ENCODE results near the gene COL5A2. TPM values are rescaled to one million over a fixed set of nuclear protein-coding genes. Genes with fewer than 3 reads are reported as not detected.

The COL5A2 gene
- polyA plus RNA-seq, 3 donors from 2014 or later = 0.04 TPM; not detected in 2

DNA sequence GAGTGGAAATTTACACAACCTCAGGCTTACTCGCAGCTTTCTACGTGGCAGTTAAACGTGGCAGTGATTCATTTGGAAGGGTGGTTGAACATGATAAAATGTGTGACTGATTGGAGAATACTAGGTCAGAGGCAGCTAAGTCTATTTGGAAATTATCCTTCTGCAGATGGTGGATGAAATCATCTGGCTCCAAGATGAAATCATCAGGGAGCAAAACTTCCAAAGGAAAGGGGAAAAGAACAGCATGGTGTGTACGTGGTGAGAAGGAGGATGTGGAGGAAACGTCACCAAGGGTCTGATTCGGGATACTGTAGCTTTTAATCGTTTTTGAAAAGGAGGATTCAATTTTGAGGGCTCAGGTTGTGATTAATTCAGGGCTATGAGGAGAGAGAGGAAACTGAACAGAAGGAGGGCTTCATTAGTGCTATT is 157.5 kb downstream of the COL5A2 start:
- no peak overlapping the region for H3K4me3 Mint-ChIP-seq
- DNase-seq = no peak
- peaks cover 0 to 1% (median 0%) of the 10 kb centered on the region in 3 donors for H3K27me3 Mint-ChIP-seq (ENCODE audit: low read depth in 3 of 3)
- H3K27ac Mint-ChIP-seq = no peak overlapping the region
- peaks cover 0 to 4% (median 0%) of the 10 kb centered on the region in 3 donors for H3K36me3 Mint-ChIP-seq
- no peaks in the 10 kb centered on the region for H3K4me1 Mint-ChIP-seq
- H3K9me3 Mint-ChIP-seq = peaks cover 8 to 35% (median 20%) of the 10 kb centered on the region in 6 donors

DNA sequence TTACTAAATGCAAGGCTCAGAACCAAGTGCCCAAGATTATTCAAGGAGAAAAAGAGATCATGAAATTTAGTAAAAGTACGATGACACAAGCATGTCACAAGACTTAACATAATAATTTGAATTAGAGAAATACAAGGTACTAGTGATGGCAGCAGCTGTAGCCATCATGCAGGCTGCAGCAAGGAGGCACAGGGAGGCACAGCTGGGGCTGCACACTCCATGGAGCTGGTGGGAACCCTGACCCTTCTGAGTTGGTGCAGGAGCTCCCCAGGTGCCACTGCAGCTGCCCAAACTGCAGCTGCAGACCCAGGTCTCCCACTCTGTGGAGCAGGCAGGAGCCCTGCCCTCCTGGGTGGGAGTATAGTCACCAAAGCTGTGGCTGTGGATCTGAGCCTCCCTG is 159.4 kb downstream of the COL5A2 start:
- H3K4me1 Mint-ChIP-seq = no peaks in the 10 kb centered on the region

DNA sequence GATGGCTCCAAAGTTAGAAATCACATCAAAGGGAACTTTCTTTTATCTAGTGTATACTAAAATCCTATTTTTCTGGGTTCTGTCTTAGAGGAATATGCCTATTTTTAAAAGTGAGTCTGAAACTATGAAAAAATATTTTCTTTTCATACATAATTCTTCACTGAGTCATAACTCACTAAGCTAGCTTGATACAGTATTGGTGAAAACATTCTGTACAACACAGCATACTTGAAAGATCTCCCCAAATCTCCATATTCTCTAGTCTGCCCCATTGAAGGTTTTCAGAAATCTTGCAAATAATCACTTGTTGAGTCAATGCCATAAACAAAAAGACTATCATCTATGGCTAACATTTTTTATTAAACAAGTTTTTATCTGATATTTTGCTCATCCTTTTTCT is 160.9 kb downstream of the COL5A2 start:
- Mint-ChIP-seq H3K36me3 (peaks cover 0 to 4% (median 0%) of the 10 kb centered on the region in 3 donors), H3K9me3 (peaks cover 8 to 25% (median 22%) of the 10 kb centered on the region in 6 donors)

More for the DNA sequence above, 159.4 kb downstream of the COL5A2 start:
- DNase-seq = no peak
- Mint-ChIP-seq H3K27ac (no peak overlapping the region), H3K4me3 (no peak overlapping the region), H3K27me3 (ENCODE audit: low read depth in 3 of 3) (peaks cover 0 to 1% (median 0%) of the 10 kb centered on the region in 3 donors), H3K36me3 (peaks cover 0 to 4% (median 0%) of the 10 kb centered on the region in 3 donors), H3K9me3 (peaks cover 10 to 31% (median 22%) of the 10 kb centered on the region in 6 donors)

DNA sequence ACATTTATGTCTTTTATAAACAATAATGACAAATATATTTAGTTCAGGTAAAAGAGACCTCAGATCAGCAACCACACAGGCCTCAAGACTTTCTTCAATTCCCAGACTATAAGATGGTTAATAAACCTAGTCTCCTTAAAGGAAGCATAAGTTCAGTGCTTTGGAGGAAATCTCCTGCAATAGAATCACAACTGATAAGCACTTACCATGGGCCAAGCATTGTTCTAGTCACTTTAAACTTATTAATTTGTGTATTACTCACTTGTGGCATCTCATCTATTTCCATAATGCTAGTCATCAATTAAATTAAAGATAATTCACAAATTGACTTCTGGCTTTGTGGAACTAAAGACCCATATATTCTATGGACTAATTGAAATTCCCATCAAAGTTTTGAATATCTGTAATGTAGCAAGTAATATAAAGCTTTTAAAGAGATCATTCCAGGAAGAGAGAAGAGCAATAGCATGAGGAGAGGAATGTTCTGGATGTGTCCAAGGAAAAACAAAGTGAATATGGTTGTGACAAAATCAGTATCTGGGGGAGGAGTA is 163.2 kb downstream of the COL5A2 start:
- peaks cover 8 to 23% (median 12%) of the 10 kb centered on the region in 6 donors for H3K9me3 Mint-ChIP-seq
- DNase-seq = no peak
- no peak overlapping the region for H3K4me3 Mint-ChIP-seq
- H3K36me3 Mint-ChIP-seq = no peaks in the 10 kb centered on the region
- H3K27me3 Mint-ChIP-seq (ENCODE audit: low read depth in 3 of 3) = peaks cover 0 to 1% (median 0%) of the 10 kb centered on the region in 3 donors
- no peak overlapping the region for H3K27ac Mint-ChIP-seq
- H3K4me1 Mint-ChIP-seq = no peaks in the 10 kb centered on the region

More for the DNA sequence above, 160.9 kb downstream of the COL5A2 start:
- Mint-ChIP-seq H3K4me1 (no peaks in the 10 kb centered on the region), H3K27me3 (ENCODE audit: low read depth in 3 of 3) (peaks cover 0 to 1% (median 0%) of the 10 kb centered on the region in 3 donors), H3K4me3 (no peak overlapping the region), H3K27ac (no peak overlapping the region)
- DNase-seq = no peak

DNA sequence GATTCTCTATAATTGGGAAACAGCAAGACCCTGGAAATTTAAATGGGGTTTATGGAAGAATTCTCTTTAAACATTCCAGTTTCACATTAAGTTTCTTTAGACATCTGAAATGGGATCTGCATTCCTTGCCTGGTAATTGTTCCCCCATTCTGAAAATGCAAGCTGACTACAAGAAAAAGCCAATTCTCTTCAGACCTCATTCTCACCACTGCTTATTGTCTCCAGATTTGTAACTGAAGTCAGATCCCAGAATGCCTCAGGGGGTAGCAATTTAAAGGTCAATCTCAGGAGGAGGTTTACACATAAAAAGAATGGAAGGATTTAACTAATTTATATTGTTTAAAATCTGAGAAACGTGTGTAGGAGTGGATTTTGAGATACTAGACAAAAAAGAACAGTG is 164.2 kb downstream of the COL5A2 start:
- Mint-ChIP-seq H3K27me3 (ENCODE audit: low read depth in 3 of 3) (no peaks in the 10 kb centered on the region), H3K27ac (no peak overlapping the region), H3K9me3 (peaks cover 6 to 23% (median 12%) of the 10 kb centered on the region in 6 donors), H3K36me3 (no peaks in the 10 kb centered on the region), H3K4me1 (no peaks in the 10 kb centered on the region), H3K4me3 (no peak overlapping the region)
- DNase-seq = no peak

DNA sequence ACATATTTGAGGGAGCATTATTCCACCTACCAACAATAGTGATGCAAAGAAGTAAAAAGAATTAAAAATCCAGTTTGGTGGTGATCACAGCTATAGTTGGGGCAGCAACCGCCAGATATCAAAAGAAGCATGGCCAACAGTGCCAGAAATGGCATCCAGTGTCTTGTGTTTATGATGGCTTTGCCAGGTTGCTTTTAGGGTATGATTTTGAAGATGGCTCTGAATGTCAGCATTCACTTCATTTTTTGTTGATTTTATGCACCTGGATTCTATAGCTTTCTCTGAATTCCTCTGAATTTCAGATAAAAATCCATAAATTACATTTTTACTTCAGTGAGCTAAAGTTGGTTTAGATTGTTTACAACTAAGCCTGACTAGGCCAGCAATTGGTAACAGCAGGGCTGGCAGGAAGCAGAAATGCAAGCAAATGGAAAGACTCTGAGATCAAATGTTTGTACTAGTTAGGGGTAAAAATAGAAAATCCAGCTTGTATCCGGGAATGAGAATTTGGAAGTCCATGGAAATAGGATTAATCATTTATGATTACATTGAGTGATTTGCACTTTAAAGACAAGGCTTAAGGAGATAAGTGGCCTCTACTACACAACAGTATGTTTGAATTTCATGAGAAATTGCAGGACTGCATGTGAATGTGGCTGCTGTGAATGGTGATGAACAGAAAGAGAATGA is 165.0 kb downstream of the COL5A2 start:
- H3K27ac Mint-ChIP-seq = no peak overlapping the region
- H3K9me3 Mint-ChIP-seq = peaks cover under 1 to 18% (median 8%) of the 10 kb centered on the region in 6 donors
- no peak for DNase-seq
- no peak overlapping the region for H3K4me3 Mint-ChIP-seq
- no peaks in the 10 kb centered on the region for H3K27me3 Mint-ChIP-seq (ENCODE audit: low read depth in 3 of 3)
- H3K36me3 Mint-ChIP-seq = no peaks in the 10 kb centered on the region
- H3K4me1 Mint-ChIP-seq = no peaks in the 10 kb centered on the region

DNA sequence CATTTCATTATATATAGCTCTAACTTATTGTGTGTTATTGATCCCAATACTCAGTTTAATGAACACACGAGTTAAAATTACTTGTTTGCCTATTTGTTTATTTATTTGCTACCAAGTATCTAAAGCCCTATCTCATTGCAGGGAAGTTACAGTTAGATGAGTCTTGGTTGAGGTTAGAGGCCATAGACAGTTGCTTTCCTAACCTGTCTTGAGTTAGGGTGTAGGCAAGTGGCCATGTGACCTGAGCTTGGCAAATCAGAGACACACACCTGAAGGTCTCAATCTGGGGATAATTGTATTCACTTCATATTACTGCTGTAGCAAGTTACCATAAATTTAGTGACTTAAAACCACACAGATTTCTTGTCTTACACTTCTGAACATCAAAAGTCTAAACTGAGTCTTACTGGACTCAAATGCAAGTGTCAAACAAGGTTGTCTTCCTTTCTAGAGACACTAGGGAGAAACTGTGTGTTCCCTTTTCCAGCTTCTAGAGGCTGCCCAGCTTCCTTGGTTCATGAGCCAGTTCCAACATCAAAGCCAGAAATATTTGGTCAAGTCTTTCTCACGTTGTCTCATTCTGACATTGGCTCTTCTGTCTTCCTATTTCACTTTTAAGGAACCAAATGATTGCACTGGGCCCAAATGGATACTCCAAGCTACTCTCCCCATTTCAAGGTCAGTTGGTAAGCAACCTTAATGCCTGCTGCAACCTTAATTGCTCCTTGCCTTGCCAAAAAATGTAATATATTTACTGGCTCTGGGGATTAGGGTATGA is 165.7 kb downstream of the COL5A2 start:
- Mint-ChIP-seq H3K4me1 (no peaks in the 10 kb centered on the region), H3K27me3 (ENCODE audit: low read depth in 3 of 3) (no peaks in the 10 kb centered on the region), H3K27ac (no peak overlapping the region), H3K9me3 (peaks cover 0 to 12% (median 7%) of the 10 kb centered on the region in 6 donors), H3K4me3 (no peak overlapping the region), H3K36me3 (no peaks in the 10 kb centered on the region)
- DNase-seq = no peak

DNA sequence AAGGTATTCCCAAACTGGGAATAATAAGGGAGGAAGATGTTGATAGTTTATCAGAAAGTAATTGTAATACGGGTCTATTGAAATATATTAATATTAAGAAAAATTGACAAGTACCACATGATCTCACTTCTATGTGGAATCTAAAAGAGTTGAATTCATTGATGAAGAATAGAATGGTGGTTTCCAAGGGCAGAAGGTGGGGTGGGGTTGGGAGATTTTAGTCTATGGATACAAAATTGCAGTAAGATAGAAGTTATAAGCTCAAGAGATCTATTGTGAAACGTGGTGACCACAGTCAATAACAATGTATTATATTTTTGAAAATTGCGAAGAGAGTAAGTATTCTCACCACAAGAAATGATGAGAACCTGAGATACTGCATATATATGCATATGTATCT is 166.5 kb downstream of the COL5A2 start:
- no peaks in the 10 kb centered on the region for H3K27me3 Mint-ChIP-seq (ENCODE audit: low read depth in 3 of 3)
- no peak for DNase-seq
- H3K27ac Mint-ChIP-seq = no peak overlapping the region
- no peak overlapping the region for H3K4me3 Mint-ChIP-seq
- H3K4me1 Mint-ChIP-seq = no peaks in the 10 kb centered on the region
- peaks cover 0 to 17% (median 8%) of the 10 kb centered on the region in 6 donors for H3K9me3 Mint-ChIP-seq
- no peaks in the 10 kb centered on the region for H3K36me3 Mint-ChIP-seq

DNA sequence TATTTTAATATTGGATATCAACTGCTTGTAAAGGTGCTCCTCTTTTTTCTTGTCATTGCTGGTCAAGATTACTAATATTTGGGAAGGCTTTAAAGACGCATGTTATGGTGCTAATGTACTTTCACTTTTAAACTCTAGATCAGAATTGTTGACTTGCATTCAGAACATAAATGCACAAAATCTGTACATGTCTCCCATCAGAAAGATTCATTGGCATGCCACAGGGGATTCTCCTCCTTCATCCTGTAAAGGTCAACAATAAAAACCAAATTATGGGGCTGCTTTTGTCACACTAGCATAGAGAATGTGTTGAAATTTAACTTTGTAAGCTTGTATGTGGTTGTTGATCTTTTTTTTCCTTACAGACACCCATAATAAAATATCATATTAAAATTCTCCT is 167.2 kb downstream of the COL5A2 start:
- no peak overlapping the region for H3K4me3 Mint-ChIP-seq

DNA sequence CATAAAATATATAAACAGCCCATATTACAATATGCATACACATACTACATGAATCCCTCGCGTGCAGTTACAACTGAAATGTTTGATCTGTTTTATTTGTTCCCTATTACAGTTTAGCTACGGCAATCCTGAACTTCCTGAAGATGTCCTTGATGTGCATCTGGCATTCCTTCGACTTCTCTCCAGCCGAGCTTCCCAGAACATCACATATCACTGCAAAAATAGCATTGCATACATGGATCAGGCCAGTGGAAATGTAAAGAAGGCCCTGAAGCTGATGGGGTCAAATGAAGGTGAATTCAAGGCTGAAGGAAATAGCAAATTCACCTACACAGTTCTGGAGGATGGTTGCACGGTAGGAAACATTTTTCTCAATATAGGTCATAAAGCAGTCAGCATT is 169.0 kb downstream of the COL5A2 start:
- Mint-ChIP-seq H3K4me1 (no peaks in the 10 kb centered on the region), H3K27me3 (ENCODE audit: low read depth in 3 of 3) (peaks cover 0 to 2% (median 0%) of the 10 kb centered on the region in 3 donors), H3K9me3 (peaks cover 0 to 17% (median 6%) of the 10 kb centered on the region in 6 donors), H3K4me3 (no peak overlapping the region), H3K27ac (no peak overlapping the region), H3K36me3 (no peaks in the 10 kb centered on the region)
- DNase-seq = no peak

More for the DNA sequence above, 167.2 kb downstream of the COL5A2 start:
- Mint-ChIP-seq H3K9me3 (peaks cover 0 to 18% (median 9%) of the 10 kb centered on the region in 6 donors), H3K27ac (no peak overlapping the region), H3K36me3 (no peaks in the 10 kb centered on the region), H3K4me1 (no peaks in the 10 kb centered on the region), H3K27me3 (ENCODE audit: low read depth in 3 of 3) (peaks cover 0 to 2% (median 0%) of the 10 kb centered on the region in 3 donors)
- DNase-seq = no peak

DNA sequence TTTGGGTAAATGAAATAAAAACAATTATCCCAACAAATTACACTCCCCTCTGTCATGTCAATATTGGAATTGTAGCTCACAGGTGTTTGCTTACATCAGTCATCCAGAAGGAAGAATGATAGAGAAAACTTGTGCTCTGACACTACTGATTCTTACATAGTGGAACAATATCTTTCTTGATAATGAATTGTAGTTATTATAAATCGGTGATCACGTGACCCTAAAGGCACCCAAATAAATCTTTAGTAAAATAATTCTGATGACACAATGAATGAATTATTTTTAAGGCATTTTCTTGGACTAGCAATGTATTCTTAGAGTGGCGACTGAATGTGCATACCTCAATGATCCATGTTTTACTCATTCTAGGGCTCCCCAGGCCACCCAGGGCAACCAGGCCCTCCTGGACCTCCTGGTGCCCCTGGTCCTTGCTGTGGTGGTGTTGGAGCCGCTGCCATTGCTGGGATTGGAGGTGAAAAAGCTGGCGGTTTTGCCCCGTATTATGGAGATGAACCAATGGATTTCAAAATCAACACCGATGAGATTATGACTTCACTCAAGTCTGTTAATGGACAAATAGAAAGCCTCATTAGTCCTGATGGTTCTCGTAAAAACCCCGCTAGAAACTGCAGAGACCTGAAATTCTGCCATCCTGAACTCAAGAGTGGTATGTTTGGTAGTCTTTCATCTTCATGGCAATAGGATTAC is 170.9 kb downstream of the COL5A2 start:
- peaks cover 0 to 15% (median 6%) of the 10 kb centered on the region in 6 donors for H3K9me3 Mint-ChIP-seq
- H3K27ac Mint-ChIP-seq = no peak overlapping the region
- no peaks in the 10 kb centered on the region for H3K36me3 Mint-ChIP-seq
- no peak for DNase-seq
- H3K4me3 Mint-ChIP-seq = no peak overlapping the region
- H3K27me3 Mint-ChIP-seq (ENCODE audit: low read depth in 3 of 3) = peaks cover 0 to 2% (median 2%) of the 10 kb centered on the region in 3 donors
- H3K4me1 Mint-ChIP-seq = no peaks in the 10 kb centered on the region

DNA sequence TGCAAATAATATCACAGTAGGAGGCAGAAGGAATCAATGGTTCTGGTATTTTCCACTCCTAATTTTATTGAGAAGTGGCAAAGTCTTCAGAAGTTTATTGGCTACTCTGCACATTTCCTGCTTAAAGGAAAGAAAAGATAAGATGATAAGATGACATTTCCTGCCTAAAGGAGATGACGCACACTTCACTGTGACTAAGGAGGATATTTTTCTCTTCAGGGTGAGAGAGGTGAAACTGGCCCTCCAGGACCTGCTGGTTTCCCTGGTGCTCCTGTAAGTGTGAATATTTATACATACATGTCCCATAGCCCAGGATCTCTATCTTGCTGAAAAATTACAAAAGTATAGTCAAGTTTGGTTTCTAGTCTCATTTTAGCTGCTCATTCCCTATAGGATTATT is 177.5 kb downstream of the COL5A2 start:
- no peak overlapping the region for H3K27ac Mint-ChIP-seq

DNA sequence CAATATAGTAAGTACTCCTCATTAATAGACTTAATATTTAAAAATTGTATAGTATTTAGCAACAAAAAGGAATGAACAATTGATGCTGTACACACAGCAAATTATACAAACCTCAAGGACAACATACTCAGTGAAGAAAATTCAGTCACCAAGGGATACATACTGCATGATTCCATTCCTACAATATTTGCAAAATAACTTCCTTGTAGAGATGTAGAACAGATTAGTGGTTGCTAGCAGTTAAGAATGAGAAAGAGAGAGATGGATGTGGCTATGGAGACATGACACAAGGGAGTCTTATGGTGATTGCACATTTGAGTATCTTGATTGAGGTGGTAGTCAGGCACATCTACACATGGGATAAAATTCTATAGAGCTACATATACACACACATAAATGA is 179.3 kb downstream of the COL5A2 start:
- no peak for DNase-seq
- peaks cover 0 to under 1% (median 0%) of the 10 kb centered on the region in 3 donors for H3K27me3 Mint-ChIP-seq (ENCODE audit: low read depth in 3 of 3)
- H3K27ac Mint-ChIP-seq = no peak overlapping the region
- H3K36me3 Mint-ChIP-seq = no peaks in the 10 kb centered on the region
- peaks cover 0 to 8% (median 2%) of the 10 kb centered on the region in 6 donors for H3K9me3 Mint-ChIP-seq
- H3K4me1 Mint-ChIP-seq = no peaks in the 10 kb centered on the region
- H3K4me3 Mint-ChIP-seq = no peak overlapping the region

More for the DNA sequence above, 177.5 kb downstream of the COL5A2 start:
- Mint-ChIP-seq H3K36me3 (no peaks in the 10 kb centered on the region), H3K27me3 (ENCODE audit: low read depth in 3 of 3) (peaks cover 0 to 2% (median 0%) of the 10 kb centered on the region in 3 donors), H3K9me3 (peaks cover 0 to 12% (median 4%) of the 10 kb centered on the region in 6 donors), H3K4me1 (no peaks in the 10 kb centered on the region), H3K4me3 (no peak overlapping the region)
- no peak for DNase-seq

Measured in immature natural killer cell (primary cell).